ENCODE measurements around the gene SEC63.
"Not testable (repeated sequence)": the region's sequence is repeated elsewhere in the genome, so short reads cannot be mapped to it uniquely, and the experiment has no call there.

Gene SEC63

DNA sequence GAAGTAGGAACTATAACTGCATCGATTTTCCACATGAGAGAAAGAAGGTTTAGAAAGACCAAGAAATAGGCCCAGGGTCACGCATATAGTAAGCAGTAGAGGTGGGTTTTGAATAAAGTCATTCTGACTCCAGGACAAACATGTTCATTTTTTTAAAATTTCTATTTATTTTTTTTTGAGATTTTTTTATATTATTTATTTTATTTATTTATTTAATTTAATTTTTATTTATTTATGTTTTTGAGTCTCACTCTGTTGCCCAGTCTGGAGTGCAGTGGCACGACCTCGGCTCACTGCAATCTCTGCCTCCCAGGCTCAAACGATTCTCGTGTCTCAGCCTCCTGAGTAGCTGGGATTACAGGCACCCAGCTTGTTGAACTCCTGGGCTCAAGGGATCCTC is 13.2 kb upstream of the SEC63 start:
- no peak for DNase-seq

DNA sequence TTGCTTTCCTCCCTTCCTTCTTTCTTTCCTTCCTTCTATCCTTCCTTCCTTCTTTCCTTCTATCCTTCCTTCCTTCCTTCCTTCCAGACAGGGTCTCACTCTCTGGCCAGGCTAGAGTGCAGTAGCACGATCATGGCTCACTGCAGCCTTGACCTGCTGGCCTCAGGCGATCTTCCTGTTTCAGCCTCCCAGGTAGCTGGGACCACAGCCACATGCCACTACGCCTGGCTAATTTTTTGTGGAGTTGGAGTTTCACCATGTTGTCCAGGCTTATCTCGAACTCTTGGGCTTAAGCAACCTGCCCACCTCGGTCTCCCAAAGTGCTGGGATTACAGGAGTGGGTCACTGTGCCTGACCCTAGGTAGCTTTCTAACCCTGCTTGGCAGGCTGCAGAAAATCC is 12.2 kb upstream of the SEC63 start:
- no peak for DNase-seq

DNA sequence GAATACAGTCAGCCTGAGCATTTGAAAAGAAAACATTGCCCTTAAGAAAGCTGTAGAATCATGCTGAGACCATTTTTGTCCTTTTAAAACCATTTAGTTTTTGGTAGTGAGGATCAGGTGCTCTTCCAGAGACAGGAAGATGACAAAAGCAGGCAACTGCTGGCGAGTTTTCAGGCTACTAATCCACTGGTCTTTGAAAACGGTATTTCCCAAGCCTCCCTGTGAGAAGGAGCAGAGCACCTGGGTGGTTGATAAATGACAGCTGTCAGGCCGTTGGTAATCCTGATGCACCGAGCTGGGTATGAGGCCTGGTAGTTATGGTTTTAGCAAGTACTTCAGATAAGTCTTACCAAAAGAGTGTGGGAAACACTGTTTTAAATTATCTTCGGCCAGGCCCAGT is 10.1 kb upstream of the SEC63 start:
- DNase-seq: no peak

DNA sequence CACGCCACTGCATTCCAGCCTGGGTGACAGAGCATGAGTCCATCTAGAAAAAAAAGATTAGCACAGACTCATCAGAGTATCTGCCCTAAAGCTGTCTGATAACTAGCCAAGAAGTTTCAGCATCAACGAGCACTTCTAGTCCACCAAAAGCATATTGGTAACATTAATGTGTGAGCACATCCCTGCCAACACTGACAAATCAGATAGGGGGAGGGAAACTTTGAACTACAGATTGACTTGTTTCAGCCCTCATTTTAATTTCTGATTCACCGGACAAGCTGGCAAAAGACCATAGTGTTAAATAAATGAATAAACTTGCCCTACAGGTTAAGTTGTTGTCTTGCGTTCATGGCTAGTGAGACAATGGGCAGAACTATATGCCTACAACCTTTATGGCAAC is 7.7 kb upstream of the SEC63 start:
- DNase-seq: no peak

DNA sequence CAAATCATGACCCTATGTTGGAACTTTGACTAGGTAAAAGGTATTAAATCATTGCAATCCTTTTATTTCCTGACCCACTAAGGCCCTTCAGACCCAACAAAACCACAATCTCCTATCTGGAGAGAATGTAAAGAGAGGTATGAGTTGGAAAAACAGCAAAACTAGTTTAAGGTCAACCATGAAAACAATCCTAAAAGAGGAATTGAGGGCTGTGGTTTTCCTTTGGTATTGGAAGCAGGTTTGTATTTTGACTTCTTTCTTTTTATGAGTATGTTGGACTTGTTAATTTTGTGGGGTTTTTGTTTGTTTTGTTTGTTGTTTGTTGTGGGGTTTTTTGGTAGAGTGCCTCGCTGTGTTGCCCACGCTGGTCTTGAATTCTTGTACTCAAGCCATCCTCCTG is 4.7 kb upstream of the SEC63 start:
- DNase-seq: no peak

DNA sequence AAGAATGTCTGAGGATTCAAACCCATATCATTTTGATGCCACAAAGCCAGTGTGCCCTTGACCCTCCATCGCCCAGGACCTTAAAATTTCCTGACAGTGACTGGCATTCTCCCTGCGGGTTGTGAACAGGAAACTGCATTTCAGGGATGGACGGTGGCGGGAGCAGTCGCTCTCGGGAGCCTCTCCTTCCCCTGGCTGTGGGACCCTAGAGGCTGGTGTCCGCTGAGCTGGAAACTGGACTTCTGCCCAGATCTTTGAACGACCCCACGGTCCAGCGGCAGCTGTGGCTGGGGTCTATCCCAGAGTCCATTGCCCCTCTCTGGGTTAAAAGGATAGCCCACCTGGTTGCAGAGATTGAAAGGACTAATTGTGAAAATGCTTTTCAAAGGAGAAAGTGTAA is 1.4 kb upstream of the SEC63 start:
- no peak for DNase-seq

DNA sequence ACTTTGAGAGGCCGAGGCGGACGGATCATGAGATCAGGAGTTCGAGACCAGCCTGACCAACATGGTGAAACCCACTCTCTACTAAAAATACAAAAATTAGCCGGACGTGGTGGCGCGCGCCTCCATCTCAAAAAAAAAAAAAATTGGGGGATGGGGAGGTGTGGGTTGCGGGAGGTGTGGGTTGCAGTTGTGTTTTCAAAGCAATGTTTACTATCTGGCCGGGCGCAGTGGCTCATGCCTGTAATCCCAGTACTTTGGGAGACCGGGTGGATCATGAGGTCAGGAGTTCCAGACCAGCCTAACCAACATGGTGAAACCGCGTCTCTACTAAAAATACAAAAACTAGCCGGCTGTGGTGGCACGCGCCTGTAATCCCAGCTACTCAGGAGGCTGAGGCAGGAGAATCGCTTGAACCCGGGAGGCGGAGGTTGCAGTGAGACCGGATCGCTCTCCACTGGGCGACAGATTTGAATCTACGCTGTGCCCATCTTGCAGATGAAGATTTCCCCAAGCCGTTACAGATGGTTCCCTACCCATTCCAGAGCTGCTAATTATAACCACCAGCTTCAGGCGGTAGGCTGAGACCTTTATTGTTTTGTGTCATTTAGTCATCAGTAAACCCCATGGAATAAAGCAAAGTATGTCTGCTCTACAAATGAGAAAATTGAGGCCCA is 818 bp upstream of the SEC63 start:
- not testable (repeated sequence) for DNase-seq

DNA sequence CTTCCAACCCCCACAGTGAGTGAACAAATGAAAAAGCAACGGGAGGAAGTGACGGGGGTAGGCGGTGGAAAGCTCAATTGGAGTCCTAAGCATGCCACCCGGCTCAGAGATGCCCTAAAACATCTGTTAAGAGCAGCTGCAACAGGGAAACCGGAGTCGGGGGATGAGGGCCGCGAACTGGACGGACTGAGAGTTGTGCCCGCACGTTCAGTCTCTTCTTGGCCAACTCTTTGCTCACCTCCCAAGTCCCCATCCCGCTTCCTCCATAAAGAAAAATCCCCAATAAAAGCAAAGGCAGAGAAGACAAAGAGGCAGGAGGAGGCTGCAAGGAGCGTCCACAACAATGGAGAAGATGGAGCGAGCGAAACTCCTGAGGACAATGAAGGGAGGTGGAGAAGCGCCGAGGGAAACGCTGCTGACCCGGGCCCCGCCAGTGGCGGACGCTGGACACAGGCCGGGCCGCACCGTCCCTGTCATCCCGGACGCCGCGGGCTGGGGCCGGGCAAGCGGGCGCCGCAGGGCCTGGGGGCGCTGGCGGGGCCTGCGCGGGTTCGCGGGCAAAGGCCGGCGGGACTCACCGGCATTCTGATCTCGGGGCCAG is 600 bp downstream of the SEC63 start:
- no peak for DNase-seq

DNA sequence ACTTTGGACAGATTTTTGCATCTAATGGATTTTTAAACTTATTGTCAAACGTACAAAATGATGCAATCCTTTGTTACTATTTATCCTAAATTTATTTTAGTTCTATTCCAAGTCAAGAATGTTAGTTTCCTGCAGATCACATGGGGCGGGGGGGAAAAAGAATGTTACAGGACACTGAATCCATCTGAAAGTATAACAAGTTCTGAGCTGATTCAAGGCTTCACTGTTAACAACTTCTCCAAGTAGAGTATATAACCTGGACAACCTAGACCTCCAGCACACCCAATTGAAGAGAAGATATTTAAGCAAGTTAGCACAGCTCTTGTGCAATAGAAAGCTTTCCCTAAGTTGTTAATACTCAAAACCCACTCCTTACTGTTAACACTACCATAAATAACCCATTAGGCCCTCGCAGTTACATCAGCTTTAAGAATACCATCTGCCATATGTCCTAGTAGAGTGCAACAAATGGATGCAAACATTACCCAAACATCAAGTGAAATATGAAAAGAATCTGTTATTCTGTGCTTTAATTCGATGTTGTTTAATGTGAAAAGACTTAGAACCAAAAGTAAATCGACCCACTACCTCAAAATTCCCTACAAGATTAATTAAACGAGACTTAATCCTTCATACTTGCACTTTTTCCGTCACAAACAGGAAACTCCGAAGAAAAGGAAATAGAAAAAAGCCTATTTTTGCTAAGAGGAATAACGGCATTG is 1.3 kb downstream of the SEC63 start:
- DNase-seq: no peak

DNA sequence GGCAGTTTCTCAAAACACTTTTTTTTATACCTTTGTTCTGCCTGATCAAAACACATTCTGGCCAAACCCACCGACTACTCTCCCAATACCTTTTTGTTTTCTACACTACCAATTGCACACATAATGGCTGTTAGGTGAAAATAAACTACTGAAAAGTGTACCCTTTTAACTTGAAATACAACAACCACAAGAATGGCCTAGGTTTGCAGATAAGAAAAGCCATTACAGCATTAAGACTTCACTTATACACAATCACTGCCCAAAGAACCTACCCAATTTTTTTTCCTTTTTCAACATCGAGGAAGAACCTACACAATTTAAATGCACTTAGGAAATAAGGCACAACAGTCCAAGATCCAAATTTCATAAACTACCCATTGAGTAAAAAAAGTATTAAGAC is 1.8 kb downstream of the SEC63 start:
- no peak for DNase-seq

DNA sequence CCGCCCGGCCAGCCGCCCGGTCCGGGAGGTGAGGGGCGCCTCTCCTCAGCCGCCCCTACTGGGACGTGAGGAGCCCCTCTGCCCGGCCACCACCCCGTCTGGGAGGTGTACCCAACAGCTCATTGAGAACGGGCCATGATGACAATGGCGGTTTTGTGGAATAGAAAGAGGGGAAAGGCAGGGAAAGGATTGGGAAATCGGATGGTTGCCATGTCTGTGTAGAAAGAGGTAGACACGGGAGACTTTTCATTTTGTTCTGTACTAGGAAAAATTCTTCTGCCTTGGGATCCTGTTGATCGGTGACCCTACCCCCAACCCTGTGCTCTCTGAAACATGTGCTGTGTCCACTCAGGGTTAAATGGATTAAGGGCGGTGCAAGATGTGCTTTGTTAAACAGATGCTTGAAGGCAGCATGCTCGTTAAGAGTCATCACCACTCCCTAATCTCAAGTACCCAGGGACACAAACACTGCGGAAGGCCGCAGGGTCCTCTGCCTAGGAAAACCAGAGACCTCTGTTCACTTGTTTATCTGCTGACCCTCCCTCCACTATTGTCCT is 4.1 kb downstream of the SEC63 start:
- not testable (repeated sequence) for DNase-seq

DNA sequence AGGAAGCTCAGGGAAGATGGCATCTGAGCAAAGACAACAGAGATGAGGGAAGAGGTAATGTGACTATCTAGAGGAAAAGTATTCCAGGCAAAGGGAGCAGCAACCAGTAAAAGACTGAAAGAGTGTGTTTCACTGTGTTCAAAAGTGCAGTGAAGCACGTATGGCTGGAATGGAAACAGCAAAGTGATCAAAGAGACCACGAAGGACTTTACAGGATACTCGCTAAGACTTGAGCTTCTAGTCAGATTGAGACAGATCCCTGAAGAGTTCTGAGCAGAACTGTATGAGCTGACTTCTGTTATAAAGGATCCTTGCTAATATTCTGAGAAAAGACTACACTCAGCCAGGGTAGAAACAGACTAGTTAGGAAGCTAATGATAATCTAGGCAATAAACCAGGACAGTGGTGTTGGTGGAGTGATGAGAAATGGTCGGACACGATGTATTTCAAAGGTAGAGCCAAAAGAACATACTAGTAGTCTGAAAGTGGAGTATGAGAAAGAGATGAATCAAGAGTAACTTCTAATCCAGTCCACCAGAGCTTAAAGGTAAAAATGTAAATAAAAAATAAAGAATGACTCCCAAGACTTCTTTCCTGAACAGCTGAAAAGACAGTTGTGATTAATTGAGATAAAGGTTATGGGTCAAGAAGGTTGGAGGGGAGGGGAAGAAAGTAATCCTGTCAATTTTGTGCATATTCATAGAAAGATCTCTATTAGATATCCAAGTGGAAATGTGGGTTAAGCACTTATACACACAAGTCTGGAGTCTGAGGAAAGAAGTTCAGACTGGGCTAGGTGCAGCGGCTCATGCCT is 14.2 kb downstream of the SEC63 start:
- DNase-seq: no peak

DNA sequence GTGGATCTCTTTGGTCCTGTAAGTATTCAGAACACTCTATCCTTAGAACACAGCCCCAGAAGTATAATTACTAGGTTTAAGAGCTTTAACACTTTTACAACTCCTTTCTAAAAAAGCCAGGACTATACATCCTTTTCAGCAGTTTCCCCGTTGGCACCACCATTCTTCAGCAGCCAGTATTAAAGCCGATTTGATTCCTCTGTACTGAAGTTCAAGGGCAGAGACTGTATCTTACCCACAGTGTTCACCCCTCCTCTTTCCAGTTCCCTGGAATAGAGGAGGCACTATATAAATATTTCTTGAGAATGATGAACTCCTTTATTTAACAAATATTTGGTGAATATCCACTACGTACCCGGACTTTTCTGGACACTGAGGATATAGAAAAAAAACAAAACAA is 15.9 kb downstream of the SEC63 start:
- DNase-seq: no peak

DNA sequence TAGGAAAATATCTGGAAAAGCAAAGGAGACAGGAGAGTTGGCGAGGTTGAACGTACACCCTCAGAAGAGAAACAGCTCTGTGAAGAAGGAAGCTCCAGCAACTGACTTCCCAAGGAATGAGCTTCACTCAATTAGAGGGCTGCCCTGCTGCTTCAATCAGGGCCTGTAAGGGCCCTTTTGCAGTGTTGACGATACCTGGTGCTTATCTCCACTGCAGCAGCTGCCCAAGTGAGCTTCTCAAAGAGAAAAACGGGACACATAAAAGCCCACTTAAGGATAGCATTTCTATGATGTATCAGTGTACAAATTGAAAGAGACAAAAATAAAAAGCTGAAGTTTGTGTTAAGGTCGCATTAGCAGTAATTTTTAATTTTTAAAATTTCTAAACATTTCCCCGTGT is 16.4 kb downstream of the SEC63 start:
- DNase-seq: no peak

DNA sequence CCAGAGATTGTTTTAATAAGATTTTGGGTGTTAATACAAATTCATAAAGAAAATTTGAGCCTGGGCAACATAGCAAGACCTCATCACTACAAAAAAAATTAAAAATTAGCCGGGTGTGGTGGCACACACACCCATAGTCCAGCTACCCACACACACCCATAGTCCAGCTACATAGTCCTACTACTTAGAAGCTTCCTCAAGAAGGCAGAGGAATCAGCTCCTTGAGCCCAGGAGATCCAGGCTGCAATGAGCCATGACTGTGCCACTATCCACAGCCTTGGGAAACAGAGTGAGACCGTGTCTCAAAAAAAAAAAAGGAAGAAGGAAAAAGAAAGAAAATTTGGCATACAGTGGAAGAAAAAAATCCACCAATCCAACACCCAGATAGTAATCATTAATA is 16.8 kb downstream of the SEC63 start:
- DNase-seq: no peak

DNA sequence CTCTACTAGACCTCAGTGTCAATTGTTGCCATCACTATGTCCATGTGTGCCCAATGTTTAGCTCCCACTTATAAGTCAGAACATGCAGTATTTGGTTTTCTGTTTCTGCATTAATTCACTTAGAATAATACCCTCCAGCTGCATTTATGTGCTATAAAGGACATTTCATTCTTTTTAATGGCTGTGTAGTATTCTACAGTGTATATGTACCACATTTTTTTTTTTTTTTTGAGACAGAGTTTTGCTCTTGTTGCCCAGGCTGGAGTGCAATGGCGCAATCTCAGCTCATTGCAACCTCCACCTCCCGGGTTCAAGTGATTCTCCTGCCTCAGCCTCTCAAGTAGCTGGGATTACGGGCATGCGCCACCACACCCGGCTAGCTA is 21.1 kb downstream of the SEC63 start:
- DNase-seq: not testable (repeated sequence)

DNA sequence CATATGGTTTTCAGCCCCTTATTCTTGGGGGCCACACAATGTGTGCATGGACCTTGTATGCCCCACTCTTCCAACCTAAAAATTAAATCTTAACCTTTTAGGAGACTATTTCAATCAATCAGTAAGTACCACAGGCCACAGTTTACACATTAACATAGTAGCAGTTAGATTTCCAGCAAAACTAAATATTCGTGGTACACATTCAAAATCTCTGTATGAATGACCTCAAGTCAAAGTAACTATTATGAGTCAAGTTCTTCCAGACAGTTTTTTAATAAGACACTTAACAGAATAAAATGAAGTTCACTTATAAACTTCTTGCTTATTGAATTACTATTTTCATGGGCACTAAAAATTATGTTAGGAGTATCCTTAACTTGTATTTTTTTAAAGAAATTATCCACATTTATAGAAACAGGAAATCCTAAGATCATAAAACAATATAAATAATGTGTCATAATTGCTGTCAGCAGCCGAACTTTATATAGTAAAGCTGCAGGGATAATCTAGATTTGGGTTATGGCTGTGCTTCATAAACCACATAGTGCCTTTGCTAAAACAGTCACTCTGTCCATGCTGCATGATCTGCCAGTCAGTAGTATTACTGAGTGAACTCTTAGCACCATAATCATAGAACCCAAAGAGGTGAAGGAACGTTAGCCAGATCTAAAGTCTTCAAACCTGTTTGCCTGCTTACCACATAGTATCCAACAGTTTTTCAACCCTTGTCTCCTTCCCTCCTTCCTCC is 21.7 kb downstream of the SEC63 start:
- no peak for DNase-seq

DNA sequence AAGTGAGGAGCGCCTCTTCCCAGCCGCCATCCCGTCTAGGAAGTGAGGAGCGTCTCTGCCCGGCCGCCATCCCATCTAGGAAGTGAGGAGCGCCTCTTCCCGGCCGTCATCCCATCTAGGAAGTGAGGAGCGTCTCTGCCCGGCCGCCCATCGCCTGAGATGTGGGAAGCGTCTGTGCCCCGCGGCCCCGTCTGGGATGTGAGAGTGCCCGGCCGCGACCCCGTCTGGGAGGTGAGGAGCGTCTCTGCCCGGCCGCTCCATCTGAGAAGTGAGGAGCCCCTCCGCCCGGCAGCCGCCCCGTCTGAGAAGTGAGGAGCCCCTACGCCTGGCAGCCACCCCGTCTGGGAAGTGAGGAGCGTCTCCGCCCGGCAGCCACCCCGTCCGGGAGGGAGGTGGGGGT is 23.8 kb downstream of the SEC63 start:
- not testable (repeated sequence) for DNase-seq

DNA sequence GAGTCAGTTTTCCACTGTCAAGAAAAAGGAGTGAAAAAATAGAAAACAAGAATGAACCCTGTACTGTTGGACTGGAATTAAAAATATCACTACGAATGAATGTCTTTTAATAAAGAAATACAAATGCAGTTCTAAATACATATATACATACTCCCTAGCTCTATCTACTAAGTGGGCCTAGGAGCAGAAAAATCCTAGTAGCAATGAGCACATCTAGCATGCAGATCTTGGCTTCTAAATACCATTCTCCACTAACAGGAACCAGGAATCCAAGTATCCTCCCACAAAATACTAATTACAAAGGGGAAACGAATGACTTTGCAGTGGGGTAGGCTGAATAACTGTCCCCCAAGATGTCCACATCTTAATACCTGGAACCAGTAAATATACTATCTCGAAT is 25.4 kb downstream of the SEC63 start:
- DNase-seq: no peak

DNA sequence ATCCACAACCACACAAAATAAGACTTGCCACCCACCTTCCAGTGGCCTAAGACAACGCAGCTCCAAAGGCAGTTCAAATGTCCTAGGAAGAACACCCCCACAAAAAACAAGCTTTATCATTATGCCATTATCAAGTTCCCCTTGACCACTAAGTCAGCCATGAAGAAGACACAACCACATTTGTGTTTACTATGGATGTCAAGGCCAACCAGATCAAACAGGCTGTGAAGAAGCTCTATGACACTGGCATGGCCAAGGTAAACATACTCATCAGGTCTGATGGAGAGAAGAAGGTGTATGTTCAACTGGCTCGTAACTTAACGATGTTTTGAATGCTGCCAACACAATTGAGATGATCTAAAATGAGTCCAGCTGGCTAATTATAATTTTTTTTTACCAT is 26.1 kb downstream of the SEC63 start:
- DNase-seq: no peak

DNA sequence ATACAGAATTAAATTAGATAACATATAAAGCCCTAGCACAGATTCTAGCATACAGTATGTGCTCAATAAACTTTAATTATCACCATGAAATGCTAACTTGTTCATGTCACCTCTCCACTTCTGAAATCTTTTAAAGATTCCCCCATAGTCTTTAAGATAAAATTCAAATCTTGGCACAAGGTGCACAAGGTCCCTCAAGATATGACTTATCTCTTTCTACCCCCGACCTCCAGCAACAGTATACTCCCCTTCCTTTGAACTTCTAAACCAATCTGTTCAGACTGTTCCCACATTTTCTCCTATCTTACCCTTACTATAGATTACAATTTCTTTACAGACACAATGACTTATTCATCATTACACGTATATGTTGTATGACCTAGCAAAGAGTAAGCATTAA is 29.0 kb downstream of the SEC63 start:
- no peak for DNase-seq

DNA sequence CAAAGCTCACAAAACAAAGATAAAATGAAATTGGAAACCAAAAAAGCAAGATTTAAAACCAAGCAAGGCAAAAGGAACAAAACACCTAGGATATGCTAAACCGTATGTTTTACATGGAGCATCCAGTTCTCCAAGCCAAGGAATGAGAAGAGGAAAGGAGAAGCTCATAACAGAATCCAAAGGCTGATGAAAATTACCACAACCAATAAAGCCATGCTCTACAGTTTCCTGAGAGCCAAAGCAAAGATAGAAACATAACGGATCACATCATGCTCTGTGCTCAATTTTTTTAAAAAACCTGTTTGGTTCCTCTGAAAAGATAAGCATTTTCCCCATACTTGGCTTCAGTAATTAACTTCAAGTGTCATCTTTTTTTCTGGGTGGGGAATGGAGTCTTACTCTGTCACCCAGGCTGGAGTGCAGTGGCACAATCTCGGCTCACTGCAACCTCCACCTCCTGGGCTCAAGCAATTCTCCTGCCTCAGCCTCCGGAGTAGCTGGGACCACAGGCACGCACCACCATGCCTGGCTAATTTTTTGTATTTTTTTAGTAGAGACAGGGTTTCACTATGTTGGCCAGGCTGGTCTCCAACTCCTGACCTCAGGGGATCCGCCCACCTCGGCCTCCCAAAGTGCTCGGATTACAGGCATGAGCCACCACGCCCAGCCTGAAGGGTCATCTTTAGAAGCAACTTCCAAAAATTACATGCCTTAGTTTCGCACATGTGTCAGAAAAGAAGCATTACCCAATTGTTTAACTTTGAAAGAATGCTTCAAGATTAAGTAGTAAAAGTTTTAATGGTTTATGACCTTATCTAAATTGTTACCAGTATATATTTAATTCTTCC is 31.1 kb downstream of the SEC63 start:
- DNase-seq: not testable (repeated sequence)

Measured in NCI-H1436 (cell line).